CD14-positive monocyte (primary cell): ENCODE measurements around the gene RPL35A. TPM values are rescaled to one million over a fixed set of nuclear protein-coding genes. Genes with fewer than 3 reads are reported as not detected.
"Not testable (repeated sequence)": the region's sequence is repeated elsewhere in the genome, so short reads cannot be mapped to it uniquely, and the experiment has no call there.

Experiments used
- DNase-seq, 3 donors: peaks; one replicate each; pipeline ENCODE4 v3.0.0-alpha.2; 2011 to 2022
- H2AFZ ChIP-seq: 2 replicates; pipeline ENCODE4 v1.6.0; 2012; ENCODE audit warnings: mild to moderate bottlenecking, low read depth, low read length, inconsistent platforms; ENCODE audit not compliant: insufficient read depth, poor library complexity, severe bottlenecking
- H3K27ac ChIP-seq, 2 donors: 1 replicate in 1 of 2; 2 replicates in 1 of 2; pipeline ENCODE4 v1.5.1; 2012 to 2013; ENCODE audit warnings: low read length in 2 of 2, control low read depth in 1 of 2, inconsistent platforms in 1 of 2, low read depth in 1 of 2, mild to moderate bottlenecking in 1 of 2
- H3K27me3 ChIP-seq, 2 donors: one replicate each; pipeline versions ENCODE4 v1.6.0 to v1.6.1; 2011 to 2013; ENCODE audit warnings: low read length in 2 of 2; ENCODE audit not compliant: control insufficient read depth in 2 of 2, insufficient read depth in 2 of 2
- H3K36me3 ChIP-seq, 2 donors: replicated peaks in 1 of 2; 1 replicate in 1 of 2; 2 replicates in 1 of 2; pipeline versions ENCODE4 v1.5.1 to v1.6.1; 2012 to 2013; ENCODE audit warnings: low read length in 2 of 2, control low read depth in 1 of 2, inconsistent platforms in 1 of 2, mild to moderate bottlenecking in 1 of 2; ENCODE audit not compliant: insufficient read depth in 2 of 2, control insufficient read depth in 1 of 2
- H3K4me1 ChIP-seq, 2 donors: 1 replicate in 1 of 2; 2 replicates in 1 of 2; pipeline versions ENCODE4 v1.5.1 to v1.6.1; 2012 to 2013; ENCODE audit warnings: low read length in 2 of 2, control low read depth in 1 of 2, inconsistent platforms in 1 of 2, mild to moderate bottlenecking in 1 of 2, moderate library complexity in 1 of 2; ENCODE audit not compliant: insufficient read depth in 2 of 2, control insufficient read depth in 1 of 2
- H3K4me2 ChIP-seq: replicated peaks from 2 replicates; pipeline ENCODE3; 2012; ENCODE audit warnings: low read length, moderate library complexity, mild to moderate bottlenecking; ENCODE audit not compliant: poor library complexity, severe bottlenecking; ENCODE audit errors: extremely low read depth
- H3K4me3 ChIP-seq, 3 experiments: fragments of 200-600 bp in 1 of 3; sonication (generic) in 1 of 3; replicated peaks in 1 of 3; 1 replicate in 2 of 3; 2 replicates in 1 of 3; pipeline ENCODE4 v1.5.1; 2011 to 2013; ENCODE audit warnings: low read length in 3 of 3, mild to moderate bottlenecking in 3 of 3, control low read depth in 2 of 3, low read depth in 2 of 3, inconsistent platforms in 1 of 3, moderate library complexity in 1 of 3
- H3K79me2 ChIP-seq: 2 replicates; pipeline ENCODE4 v1.6.0; 2012; ENCODE audit warnings: mild to moderate bottlenecking, control low read depth, inconsistent platforms, low read length, moderate library complexity; ENCODE audit not compliant: insufficient read depth
- H3K9ac ChIP-seq: 2 replicates; pipeline ENCODE4 v1.6.0; 2017; ENCODE audit warnings: low read length, mild to moderate bottlenecking; ENCODE audit not compliant: insufficient read depth, poor library complexity, severe bottlenecking
- H3K9me3 ChIP-seq, 2 donors: replicated peaks in 1 of 2; 1 replicate in 1 of 2; 2 replicates in 1 of 2; pipeline versions ENCODE4 v1.5.1 to v1.6.1; 2012 to 2013; ENCODE audit warnings: low read length in 2 of 2, control low read depth in 1 of 2; ENCODE audit not compliant: control insufficient read depth in 1 of 2, insufficient read depth in 1 of 2
- H4K20me1 ChIP-seq: 2 replicates; pipeline ENCODE4 v1.6.0; 2012; ENCODE audit warnings: mild to moderate bottlenecking, low read length, control low read depth, moderate library complexity; ENCODE audit not compliant: insufficient read depth
- H3K27ac Mint-ChIP-seq, 7 donors: one replicate each; pipeline ENCODE4 v1.8.0; 2020; ENCODE audit warnings: mild to moderate bottlenecking in 7 of 7, mixed read lengths in 7 of 7, moderate library complexity in 6 of 7, inconsistent platforms in 2 of 7
- H3K27me3 Mint-ChIP-seq, 3 donors: one replicate each; pipeline ENCODE4 v1.8.0; 2021 to 2022; ENCODE audit warnings: low read depth in 3 of 3, mild to moderate bottlenecking in 3 of 3, mixed read lengths in 3 of 3, moderate library complexity in 3 of 3, inconsistent platforms in 1 of 3
- H3K36me3 Mint-ChIP-seq, 2 donors: one replicate each; pipeline ENCODE4 v1.8.0; 2020; ENCODE audit warnings: mixed read lengths in 2 of 2, inconsistent platforms in 1 of 2, mild to moderate bottlenecking in 1 of 2
- H3K4me1 Mint-ChIP-seq: one replicate; pipeline ENCODE4 v1.8.0; 2020; ENCODE audit warnings: mild to moderate bottlenecking, mixed read lengths
- H3K4me3 Mint-ChIP-seq, 2 donors: one replicate each; pipeline ENCODE4 v1.8.0; 2020; ENCODE audit warnings: mild to moderate bottlenecking in 2 of 2, mixed read lengths in 2 of 2, moderate library complexity in 1 of 2
- H3K9me3 Mint-ChIP-seq, 7 donors: one replicate each; pipeline ENCODE4 v1.8.0; 2020 to 2022; ENCODE audit warnings: mixed read lengths in 7 of 7, mild to moderate bottlenecking in 6 of 7, moderate library complexity in 6 of 7, inconsistent platforms in 2 of 7
- CTCF ChIP-seq: fragments of 200-600 bp; IDR thresholded peaks from one replicate; pipeline ENCODE4 v1.8.0; 2022; ENCODE audit warnings: antibody characterized with exemption, mild to moderate bottlenecking
- WGBS: methylation state at CpG from one replicate; pipeline ENCODE4 v1.1.5; 2013; ENCODE audit warnings: missing lambda C conversion rate; ENCODE audit not compliant: insufficient coverage; 5-methylcytosine and 5-hydroxymethylcytosine counted together
- intact Hi-C, 2 donors: fragments of 100-400 bp; cut with micrococcal nuclease; formaldehyde crosslinking; loops; one replicate each; pipeline versions ENCODE4 v1.15.0 to v1.15.1; 2023
- polyA plus RNA-seq, 3 donors: library from polyadenylated mRNA; depleted of rRNA in 1 of 3; unstranded in 2 of 3; stranded (reverse) in 1 of 3; fragments of 300-500 nt in 2 of 3; fragments of >200 nt in 1 of 3; fragmentation: Illumina TruSeq in 2 of 3; gene quantifications; 1 replicate in 2 of 3; 2 replicates in 1 of 3; pipeline ENCODE4 v1.2.3, GENCODE V29; 2012 to 2021

RPL35A gene
- polyA plus RNA-seq, 3 donors: 882 to 1,113 (median 975) TPM

- Histone ChIP-seq H3K9me3 (peaks cover 16 to 18% of the 10 kb centered on the region in 2 donors), H3K9ac (no peak overlapping the region), H3K79me2 (peaks cover 5% of the 10 kb centered on the region), H3K4me3 (no peak overlapping the region), H4K20me1 (no peaks in the 10 kb centered on the region), H3K27me3 (no peaks in the 10 kb centered on the region), H2AFZ (no peak overlapping the region), H3K36me3 (no peaks in the 10 kb centered on the region), H3K4me2 (no peak overlapping the region), H3K4me1 (peaks cover 32% of the 10 kb centered on the region in 2 donors), H3K27ac (no peak overlapping the region)
- Mint-ChIP-seq H3K27me3 (no peaks in the 10 kb centered on the region), H3K4me1 (peaks cover 38% of the 10 kb centered on the region), H3K4me3 (peak overlapping the region in 1 of 2 donors; percentile 12), H3K9me3 (peaks cover 4 to 24% (median 20%) of the 10 kb centered on the region in 7 donors), H3K27ac (no peak overlapping the region), H3K36me3 (peaks cover 2 to 3% of the 10 kb centered on the region in 2 donors)
- no peak for TF ChIP-seq CTCF
- intact Hi-C loops: loop anchor here in 1 of 2 donors (10.0 kb wide), 1 partner anchor 122 kb away; no protein-coding TSS in a partner anchor
- no peak for DNase-seq
- 100% methylated on average over 4 of the region's 5 CpGs for WGBS
Observed at GRCh38 chr3:197963019-197963637, 13.1 kb downstream of the RPL35A start.

- not testable (repeated sequence) for H4K20me1 ChIP-seq, H2AFZ ChIP-seq, H3K4me1 ChIP-seq, H3K4me3 ChIP-seq, H3K27me3 ChIP-seq, H3K36me3 ChIP-seq, H3K4me3 Mint-ChIP-seq, H3K9ac ChIP-seq, H3K79me2 ChIP-seq, H3K4me2 ChIP-seq, H3K36me3 Mint-ChIP-seq, H3K27ac ChIP-seq, H3K4me1 Mint-ChIP-seq, H3K27me3 Mint-ChIP-seq, DNase-seq
- H3K27ac Mint-ChIP-seq: peak overlapping the region in 1 of 7 donors; percentile 42
- WGBS: 98% methylated on average over 6 of the region's 8 CpGs
- intact Hi-C loops: loop anchor here in 1 of 2 donors (10.0 kb wide), 1 partner anchor 117 kb away; no protein-coding TSS in a partner anchor
- peaks cover 6 to 37% (median 30%) of the 10 kb centered on the region in 7 donors for H3K9me3 Mint-ChIP-seq
- peaks cover 18 to 22% of the 10 kb centered on the region in 2 donors for H3K9me3 ChIP-seq
Observed at GRCh38 chr3:197967337-197967989, 17.5 kb downstream of the RPL35A start.
